Activated gamma-delta T cell treated with anti-CD3 and anti-CD28 coated beads, Interleukin-2, amount 50 U/mL, for 16 hours (primary cell): ENCODE results near the gene MIA2.

Experiments
- DNase-seq: peaks from one replicate; pipeline ENCODE4 v3.0.0-alpha.2; 2020; ENCODE audit warnings: low read depth

Gene MIA2

DNA sequence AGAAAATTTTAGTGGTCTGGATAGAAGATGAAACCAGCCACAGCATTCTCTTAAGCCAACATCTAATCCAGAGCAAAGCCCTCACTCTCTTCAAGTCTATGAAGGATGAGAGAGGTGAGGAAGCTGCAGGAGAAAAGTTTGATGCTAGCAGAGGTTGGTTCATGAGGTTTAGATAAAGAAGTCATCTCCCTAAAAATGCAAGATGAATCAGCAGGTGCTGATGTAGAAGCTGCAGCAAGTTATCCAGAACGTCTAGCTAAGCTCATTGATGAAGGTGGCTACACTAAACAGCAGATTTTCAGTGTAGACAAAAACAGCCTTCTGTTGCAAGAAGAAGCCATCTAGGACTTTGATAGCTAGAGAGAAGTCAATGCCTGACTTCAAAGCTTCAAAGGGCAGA is 150.0 kb downstream of the MIA2 start:
- DNase-seq, result no peak

DNA sequence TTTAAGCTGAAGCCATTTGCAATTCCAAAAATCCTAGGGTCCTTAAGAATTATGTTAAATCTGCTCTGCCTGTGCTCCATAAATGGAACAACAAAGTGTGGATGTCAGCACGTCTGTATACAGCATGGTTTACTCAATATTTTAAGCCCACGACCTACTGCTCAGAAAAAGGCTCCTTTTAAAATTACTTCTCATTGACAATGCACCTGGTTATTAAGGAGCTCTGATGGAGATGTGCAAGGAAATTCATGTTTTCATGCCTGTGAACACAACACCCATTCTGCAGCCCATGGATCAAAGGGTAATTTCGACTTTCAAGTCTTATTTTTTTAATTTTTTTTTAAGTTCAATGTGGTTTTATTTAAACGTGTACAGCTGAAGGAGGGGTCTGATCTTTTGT is 150.5 kb downstream of the MIA2 start:
- no peak for DNase-seq

DNA sequence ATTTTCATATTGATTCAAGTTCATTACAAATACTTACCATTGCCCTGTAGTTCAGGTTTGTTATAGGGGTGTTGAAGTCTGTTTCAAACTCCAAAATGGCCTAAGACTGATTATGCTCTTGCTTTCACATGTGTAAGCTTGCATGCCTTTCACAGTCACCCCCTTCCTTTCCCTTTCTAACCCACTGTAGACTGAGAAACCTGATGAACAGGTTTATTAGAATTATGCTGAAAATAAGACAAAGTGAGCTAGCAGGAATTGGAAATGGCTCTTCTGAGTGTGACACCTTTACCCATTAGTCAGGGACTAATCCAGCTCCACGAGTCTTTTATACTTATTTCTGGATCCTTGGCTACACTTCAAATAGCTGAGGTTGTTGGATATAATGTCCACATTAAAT is 159.6 kb downstream of the MIA2 start:
- DNase-seq, result no peak

DNA sequence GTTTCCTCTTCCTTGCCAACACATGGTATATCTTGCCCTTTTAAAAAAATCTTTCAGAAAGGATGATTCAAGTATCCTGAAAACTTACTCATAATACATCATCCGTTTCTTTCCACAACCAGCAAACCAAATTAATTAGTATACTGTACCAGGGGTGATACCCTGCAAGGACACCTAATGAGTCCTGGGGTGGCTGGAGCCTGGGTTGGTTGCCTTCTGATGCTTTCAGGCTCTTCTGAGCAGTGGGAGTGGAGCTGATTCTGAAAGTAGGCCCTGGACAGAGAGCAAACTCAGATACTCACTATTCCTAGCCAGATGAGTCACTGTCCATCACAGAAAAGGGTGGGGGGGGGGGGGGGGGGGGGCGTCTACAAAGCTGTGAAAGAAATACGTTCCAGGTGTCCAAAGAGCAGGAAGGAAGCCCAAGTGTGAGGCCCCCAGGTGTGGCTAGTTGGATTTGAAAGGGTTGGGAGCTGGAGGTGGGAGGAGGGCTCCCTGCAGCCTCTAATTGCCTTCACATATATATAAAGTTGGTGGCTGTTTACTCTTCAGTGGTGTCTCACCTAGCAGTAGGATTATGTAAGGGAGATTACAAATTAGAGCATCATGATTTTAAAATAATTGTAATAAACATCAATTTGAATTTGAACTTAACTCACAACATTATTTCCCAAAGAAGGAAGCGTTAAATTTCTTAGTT is 162.0 kb downstream of the MIA2 start:
- DNase-seq, result no peak

DNA sequence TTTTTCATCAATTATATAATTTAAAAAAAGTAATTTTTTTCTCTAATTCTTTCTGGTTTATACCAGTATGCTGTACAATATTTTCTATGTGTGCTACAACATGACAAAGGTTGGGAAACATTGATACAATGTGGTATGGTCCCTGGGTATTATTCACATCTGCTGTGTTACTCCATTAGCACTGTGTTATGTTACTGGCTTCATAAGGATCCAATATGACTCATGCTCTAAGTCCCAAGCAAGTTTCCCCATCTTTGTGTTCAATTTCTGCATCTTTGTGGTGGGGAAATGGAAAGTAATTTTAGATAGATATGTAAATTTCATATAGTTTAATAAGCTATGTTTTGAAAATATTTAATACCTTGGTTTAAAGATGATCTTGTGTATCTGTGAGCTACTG is 162.7 kb downstream of the MIA2 start:
- no peak for DNase-seq

DNA sequence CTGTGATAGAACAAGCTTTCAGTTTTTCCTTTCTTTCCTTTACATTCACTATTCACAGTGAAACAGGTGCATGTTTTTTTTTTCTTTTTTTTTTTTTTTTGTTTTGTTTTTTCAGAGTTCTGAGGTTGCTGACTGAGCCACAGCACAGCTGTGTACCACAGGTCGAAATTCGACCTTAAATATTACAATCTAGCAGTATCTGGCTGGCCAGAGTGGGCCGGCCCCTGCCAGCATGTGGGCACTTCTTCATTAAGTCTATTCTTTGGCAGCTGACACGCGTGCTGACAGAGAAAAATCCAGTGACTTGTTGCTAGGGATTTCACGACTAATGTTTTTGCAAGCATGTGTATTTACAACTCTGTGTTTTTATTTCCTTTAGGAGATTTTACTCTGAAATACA is 164.7 kb downstream of the MIA2 start:
- no peak for DNase-seq

DNA sequence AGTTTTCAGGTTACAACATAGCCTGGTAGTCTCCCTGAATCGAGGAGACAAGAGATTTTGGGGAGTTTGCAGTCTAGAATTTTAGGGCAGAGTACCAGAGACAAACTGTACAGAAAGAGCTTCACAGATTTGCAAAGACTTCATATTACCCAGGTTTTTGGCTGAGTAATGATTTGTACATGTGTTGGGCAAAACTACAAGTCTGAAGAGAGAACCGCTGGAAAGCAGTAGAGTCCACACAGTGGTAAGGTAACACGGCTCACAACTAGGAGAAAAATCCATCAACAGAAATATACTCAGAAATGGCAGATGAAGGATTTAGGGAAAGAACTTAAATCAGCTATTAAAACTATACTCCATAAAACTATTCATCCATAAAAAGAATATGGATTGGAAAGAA is 172.8 kb downstream of the MIA2 start:
- no peak for DNase-seq

DNA sequence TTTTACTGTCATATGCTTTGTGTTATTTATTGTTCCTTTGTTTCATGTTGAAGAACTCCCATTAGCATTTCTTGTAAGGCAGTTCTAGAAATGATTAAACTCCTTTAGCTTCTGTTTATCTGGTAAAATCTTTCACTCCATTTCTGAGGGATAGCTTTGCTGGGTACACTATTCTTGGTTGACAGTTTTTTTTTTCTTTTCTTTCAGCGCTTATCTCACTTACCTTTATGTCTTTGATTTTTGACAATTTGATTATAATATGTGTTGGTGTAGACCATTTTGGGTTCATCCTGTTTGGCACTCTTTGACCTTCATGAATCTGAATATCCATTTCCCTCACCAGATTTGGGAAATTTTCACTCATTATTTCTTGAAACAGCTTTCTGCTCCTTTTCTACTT is 182.4 kb downstream of the MIA2 start:
- no peak for DNase-seq

DNA sequence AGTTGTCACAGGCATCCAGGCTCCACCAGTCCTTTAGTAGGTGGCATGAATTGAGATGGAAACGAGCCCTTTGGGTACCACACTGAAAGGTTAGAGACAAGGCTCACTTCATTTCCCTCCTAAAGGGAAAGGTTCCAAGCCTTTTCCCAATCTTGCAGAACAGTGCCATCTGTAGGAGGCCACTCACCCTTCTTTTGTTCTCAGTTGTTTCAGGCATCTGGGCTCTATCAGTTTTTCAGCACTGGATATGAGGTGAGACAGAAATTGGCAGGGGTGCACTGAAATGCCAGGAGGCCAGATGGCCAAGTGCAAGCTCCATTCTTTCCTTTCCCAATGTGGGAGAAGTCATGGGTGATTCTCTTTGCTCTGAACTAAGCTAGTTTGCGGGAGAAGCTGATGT is 183.3 kb downstream of the MIA2 start:
- DNase-seq, result no peak

DNA sequence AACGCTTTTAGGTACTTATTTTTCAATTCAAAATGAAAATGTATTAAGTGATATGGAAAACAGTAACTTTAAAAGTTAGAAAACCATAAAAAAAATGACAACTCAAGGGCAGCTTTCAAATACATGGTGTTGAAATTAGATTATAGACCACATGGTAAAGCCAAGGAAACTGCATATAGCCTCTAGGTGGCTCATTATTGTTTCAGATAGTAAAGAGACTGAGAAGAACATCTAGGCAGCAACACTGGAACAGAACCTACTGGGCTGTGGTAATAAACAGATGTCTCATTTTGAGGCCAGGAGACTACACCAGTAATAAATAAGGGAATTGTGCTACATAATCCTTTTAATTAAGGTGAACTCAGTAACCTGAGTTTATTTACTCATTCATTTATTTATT is 185.6 kb downstream of the MIA2 start:
- DNase-seq, result no peak

DNA sequence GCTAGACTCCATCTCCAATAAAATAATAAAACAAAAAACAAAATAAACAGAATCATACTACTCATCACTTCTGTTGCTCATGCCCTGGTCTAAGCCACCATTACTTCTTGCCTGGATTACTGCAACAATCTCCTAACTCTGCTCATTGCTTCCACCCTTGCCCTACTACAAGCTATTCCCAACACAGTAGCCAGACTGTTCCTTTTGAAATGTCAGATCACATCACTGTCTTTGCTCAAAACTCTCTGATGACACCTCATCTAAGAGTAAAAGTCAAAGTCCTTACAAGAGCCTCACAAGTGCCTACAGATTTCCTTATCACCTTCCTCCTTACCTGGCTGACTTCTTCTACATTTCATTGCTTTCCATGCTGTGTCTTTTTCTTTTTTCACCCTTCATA is 188.5 kb downstream of the MIA2 start:
- DNase-seq, result no peak

DNA sequence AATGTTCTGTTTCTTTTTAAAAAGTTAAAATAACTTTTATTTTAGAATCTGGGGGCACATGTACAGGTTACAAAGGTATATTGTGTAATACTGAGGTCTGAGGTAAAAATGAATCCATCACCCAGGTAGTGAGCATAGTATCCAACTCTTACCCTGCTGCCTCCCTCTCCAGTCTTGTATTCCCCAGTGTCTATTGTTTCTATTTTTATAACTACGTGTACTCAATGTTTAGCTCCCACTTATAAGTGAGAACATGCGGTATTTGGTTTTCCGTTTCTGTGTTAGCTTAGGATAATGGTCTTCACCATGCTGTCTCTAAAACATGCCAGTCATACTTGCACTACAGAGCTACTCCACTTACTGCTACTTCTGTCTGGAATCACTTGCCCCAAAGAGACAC is 190.1 kb downstream of the MIA2 start:
- DNase-seq, result no peak

DNA sequence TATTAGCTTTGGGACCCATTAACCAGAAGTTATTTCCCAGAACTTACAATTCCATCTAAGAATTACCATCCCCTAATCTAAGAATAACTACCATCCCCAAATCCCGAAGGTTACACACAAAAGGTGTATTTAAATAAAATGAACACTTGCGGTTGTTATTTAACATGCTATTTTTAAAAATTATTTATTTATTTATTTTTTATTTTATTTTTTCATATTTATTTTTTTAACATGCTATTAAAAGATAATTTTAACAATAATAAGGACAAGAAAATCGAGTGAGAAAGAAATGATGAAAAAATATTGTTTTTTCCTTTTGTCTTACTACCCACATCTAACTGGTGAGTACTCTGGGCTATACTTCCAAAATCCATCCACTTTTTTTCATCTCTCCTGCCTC is 192.2 kb downstream of the MIA2 start:
- DNase-seq, result no peak

DNA sequence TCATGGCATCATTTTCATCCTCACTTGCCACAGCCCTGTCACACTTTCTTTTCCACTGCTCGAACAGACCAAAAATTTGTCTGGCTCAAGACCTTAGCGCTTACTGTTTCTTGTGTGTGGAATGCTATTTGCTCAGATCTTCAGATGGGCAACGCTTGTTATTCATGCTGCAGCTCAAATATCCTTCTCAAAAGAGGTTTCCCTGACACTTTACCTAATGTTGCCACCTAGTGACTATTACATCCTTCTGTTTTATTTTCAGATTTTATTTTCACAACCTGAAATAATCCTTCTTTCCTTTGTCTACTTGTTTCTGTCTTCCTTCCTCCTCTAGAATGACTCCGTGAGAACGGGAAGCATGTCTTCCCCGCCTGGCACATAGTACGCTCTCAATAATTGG is 192.9 kb downstream of the MIA2 start:
- DNase-seq, result no peak

DNA sequence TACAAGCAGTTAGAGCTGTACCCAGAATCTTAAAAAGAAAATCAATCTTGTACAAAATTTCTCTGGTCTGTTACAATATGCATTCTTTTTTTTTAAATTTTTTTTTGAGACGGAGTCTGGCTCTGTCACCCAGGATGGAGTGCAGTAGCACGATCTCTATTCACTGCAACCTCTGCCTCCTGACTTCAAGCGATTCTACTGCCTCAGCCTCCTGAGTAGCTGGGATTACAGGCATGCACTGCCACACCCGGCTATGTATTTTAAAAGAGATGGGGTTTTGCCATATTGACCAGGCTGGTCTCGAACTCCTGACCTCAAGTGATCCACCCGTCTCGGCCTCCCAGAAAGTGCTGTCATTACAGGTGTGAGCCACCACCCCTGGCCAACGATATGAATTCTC is 194.4 kb downstream of the MIA2 start:
- no peak for DNase-seq

DNA sequence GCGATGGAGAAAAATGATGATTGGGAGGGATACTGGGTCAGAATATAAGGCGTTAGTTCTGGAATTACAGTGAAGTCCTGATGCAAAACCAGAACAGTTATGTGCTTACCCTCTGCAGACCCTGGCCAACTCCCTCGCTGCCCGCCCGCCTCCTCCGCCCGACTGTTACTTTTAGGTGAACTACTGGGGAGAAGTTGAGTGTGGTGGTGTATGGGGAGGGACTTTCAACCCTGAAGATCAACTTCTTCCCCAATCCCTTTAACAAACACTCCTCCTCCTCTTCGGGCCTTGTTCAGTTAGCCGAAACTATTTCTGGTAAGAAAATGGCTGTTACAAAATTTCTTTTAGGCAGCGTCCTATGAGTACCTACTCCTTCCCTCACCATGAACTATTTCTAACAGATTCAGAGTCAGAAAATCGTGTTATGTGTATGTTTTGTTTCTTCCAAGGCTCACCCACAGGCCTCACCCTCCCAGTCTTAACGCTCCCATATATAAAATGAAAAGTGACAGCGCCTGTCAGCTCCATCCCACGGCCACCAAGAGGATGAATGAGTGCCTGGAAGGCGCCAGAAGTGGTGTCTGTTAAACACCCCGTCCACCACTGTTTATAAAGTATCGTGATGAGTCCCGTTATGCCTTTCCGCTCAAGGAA is 197.2 kb downstream of the MIA2 start:
- DNase-seq, result no peak

DNA sequence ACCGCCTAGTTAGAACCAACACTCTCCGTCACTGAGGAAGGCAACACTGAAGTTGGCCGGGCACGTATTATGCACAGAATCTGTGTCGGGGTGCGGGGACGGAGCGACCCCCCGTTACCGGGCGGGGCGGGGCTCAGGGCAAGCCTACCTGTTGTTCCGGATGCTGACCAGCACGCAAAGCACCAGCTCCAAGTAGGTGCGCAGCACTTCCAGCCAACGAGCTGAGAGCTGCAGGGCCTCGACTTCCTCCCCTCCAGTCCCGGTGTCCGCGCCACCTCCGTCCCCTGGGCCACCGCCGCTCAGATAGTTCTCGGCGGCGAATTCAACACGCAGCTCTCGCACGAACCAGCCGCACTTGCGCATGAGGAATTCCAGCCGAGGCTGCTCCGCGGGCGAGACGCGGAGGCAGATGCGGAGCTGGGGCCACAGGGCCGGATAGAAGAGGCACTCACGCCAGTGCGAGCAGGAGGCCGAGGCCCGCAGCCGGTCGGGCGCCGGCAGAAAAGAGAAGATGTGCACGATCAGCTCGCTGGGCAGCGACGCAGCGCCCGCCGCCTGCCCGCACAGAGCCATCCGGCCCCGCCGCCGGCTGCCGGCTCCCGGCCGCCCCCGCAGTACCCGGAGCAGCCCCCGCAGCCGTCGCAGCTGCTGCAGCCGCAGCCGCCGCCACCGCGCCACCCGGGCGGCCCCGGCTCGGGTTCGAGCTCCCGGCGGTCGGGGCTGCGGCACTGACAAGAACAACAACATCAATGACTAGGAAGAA is 197.9 kb downstream of the MIA2 start:
- DNase-seq, result peak; percentile 18

DNA sequence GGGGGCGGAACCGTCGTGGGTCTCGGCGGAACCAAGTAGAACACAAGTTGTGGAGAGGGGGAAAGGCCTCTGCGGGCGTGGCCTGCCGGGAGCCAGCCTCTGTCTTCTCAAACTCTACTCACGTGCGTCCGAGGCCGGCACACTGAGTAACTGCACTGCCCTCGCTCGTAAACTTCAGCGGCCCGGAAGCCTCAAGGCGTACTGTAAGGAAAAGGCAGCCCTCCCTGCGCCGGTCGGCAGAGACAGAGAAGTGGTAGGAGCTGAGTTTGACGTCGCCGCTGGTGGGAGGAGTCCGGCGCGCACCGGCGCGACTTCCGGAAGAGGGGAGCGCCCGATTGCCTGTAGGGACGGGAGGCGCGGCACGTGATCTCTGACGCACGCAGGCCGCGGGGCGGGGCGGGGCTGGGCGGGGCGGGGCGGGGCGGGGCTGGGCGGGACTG is 198.5 kb downstream of the MIA2 start, which contains the start of gene FBXO33:
FBXO33 (minus strand) TSS at position 255 of the 440 bp plus-strand sequence. CDS start 271 bp downstream, outside the sequence.
- peak; percentile 95 for DNase-seq

DNA sequence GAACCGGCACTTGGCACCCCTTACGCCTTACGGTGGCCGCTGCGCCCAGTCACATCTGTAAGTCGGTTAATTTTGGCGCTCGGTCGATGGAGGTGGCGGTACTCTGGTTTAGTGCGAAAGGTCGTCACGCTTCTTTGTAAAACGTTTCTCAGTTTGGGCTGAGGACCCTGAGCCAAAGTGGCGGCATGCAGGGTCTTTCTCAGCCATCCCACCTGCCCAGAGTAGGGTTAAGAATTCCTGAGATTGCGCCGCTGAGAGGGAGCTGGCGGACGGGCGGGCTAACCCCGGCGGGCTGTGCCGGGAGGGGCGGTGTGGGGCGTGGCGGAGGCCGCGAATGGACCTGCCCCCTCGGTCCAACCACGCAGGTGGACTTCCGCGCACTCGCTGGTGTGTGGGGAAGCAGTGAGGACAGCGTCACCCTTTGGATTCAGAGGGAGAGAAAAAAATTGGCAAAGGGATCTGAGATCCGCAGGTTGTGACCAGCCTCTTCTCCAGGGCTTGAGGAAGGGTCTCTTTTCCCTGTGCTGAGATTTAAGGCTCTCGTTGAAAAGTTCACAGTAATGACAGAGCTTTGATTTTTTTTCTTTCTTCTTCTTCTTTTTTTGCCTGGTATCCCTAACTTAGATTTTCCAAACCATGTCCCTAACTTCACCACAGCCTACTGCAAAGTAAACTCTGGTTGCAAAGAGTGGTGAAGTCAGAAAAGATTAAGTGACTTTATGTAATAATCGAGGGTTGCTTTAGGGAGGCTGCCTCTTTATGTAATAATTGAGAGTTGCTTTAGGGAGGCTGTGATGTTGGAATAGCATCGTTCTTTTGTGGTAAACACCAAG is 199.1 kb downstream of the MIA2 start:
- DNase-seq, result peak; percentile 52

DNA sequence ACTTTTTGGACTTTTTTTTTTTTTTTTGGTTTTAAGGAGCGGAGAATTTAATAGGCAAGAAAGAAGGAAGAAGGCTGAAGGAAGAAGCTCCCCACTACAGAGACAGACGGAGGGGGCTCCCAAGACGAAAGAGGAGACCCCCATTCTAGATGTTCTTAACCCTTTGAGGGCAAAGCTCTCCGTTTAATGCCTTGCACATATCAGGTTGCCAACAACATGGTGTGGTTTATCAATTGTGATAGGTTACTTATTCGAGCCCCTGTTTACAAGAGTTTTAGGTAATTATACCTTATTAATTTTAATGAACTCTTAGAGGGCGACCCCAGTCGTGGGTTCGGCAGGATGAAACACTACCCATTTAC is 199.7 kb downstream of the MIA2 start:
- DNase-seq, result no peak

DNA sequence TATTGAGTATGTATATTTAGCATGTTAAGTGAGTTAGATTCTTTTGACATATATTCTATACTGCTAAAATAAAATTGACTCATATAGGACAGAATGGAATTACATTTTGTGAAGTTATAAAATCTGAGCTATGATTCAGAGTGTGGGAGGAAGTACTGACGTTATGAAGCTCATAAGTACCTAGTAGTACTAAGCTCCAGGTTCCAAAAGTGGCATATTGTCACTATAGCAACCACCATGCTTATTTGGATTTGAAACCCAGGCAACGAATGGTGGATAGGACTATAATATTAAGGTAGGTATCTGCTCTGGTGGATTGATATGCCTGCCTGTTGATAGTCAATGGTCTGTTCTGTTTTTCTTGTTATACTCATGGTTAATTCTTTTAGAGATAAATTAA is 200.7 kb downstream of the MIA2 start:
- DNase-seq, result no peak

DNA sequence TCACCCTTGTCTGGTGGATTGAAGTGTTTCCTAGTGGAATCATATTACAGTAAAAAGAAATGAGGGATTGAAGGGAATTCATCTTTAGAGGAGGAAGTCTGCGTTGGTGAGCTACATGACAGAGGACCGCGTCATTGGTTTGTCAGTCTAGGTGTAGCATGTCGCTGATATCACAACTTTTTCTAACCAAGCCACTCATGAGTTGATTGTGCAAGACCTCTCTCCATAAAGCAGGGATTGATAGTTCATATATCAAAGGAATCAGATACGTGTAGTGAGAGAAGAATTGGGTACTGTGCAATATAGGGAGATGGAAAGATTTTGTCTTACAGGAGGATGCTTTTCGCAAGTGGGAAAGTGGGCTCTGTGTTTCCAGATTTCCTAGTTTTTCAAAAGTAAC is 201.5 kb downstream of the MIA2 start:
- no peak for DNase-seq
